Endodermal cell (in vitro differentiated cells): ENCODE measurements around the gene DBNL. TPM values are rescaled to one million over a fixed set of nuclear protein-coding genes. Genes with fewer than 3 reads are reported as not detected.

ENCODE experiments used
- DNase-seq: peaks from one replicate; pipeline ENCODE4 v3.0.0-alpha.2; 2017
- H3K27ac ChIP-seq: 2 replicates; pipeline ENCODE4 v1.5.1; 2013; ENCODE audit warnings: mild to moderate bottlenecking, low read depth, low read length, moderate library complexity
- H3K27me3 ChIP-seq: 2 replicates; pipeline ENCODE4 v1.6.1; 2013; ENCODE audit warnings: mild to moderate bottlenecking, low read length, moderate library complexity; ENCODE audit not compliant: insufficient read depth, control insufficient read depth, poor library complexity, severe bottlenecking
- H3K36me3 ChIP-seq: 2 replicates; pipeline ENCODE4 v1.7.0; 2013; ENCODE audit warnings: mild to moderate bottlenecking, low read length, moderate library complexity; ENCODE audit not compliant: control insufficient read depth, insufficient read depth
- H3K4me1 ChIP-seq: one replicate; pipeline ENCODE4 v1.7.0; 2013; ENCODE audit warnings: low read length; ENCODE audit not compliant: control insufficient read depth, insufficient read depth
- H3K4me3 ChIP-seq: 2 replicates; pipeline ENCODE4 v1.5.1; 2013; ENCODE audit warnings: mild to moderate bottlenecking, low read length, moderate library complexity
- H3K9ac ChIP-seq: 2 replicates; pipeline ENCODE4 v1.6.1; 2013; ENCODE audit warnings: mild to moderate bottlenecking, low read length, moderate library complexity; ENCODE audit not compliant: poor library complexity, severe bottlenecking; ENCODE audit errors: extremely low read depth
- H3K9me3 ChIP-seq: 2 replicates; pipeline ENCODE4 v1.6.1; 2013; ENCODE audit warnings: mild to moderate bottlenecking, low read length, moderate library complexity; ENCODE audit not compliant: control insufficient read depth
- H3K27ac Mint-ChIP-seq: 2 replicates; pipeline ENCODE4 v1.8.0; 2020; ENCODE audit warnings: mixed read lengths
- H3K27me3 Mint-ChIP-seq: 2 replicates; pipeline ENCODE4 v1.8.0; 2021; ENCODE audit warnings: mild to moderate bottlenecking, mixed read lengths; ENCODE audit not compliant: insufficient read depth
- H3K36me3 Mint-ChIP-seq: 2 replicates; pipeline ENCODE4 v1.8.0; 2020; ENCODE audit warnings: low read depth, mixed read lengths
- H3K4me1 Mint-ChIP-seq: 2 replicates; pipeline ENCODE4 v1.8.0; 2020; ENCODE audit warnings: mixed read lengths
- H3K4me3 Mint-ChIP-seq: 2 replicates; pipeline ENCODE4 v1.8.0; 2020; ENCODE audit warnings: mild to moderate bottlenecking, moderate library complexity, mixed read lengths
- H3K9me3 Mint-ChIP-seq: 2 replicates; pipeline ENCODE4 v1.8.0; 2020; ENCODE audit warnings: mild to moderate bottlenecking, mixed read lengths
- WGBS, 2 experiments: methylation state at CpG; one replicate each; pipeline versions ENCODE4 v1.1.5 to v1.1.7; 2013; ENCODE audit warnings: missing lambda C conversion rate in 2 of 2, mixed read lengths in 1 of 2; ENCODE audit not compliant: insufficient coverage in 1 of 2, insufficient read length in 1 of 2; 5-methylcytosine and 5-hydroxymethylcytosine counted together
- total RNA-seq, 2 donors: library from RNA; stranded (reverse); fragmentation: NEBNext Ultra II Directional in 1 of 2; extraction: Animal tissue kit (Norgen Biotek cat#: 25700) in 1 of 2; gene quantifications; 2 replicates in 1 of 2; 3 replicates in 1 of 2; pipeline ENCODE4 v1.2.1, GENCODE V29; 2021
- TF ChIP-seq, protein P1 (sequence below): fragments of 200-600 bp; sonication (generic); conservative IDR thresholded peaks from 2 replicates; pipeline ENCODE4 v1.5.0; 2021; ENCODE audit warnings: antibody characterized with exemption, mild to moderate bottlenecking

Gene DBNL
- total RNA-seq, 2 donors from 2014 or later = 47.0 to 50.9 TPM

- peak overlapping the region; percentile 41 for H3K9ac ChIP-seq
Measured at GRCh38 chr7:44082541-44083207, 38.2 kb downstream of the DBNL start.

GRCh38 chr7:44083796-44084195, 39.3 kb downstream of the DBNL start:
- Mint-ChIP-seq H3K4me3 (peak overlapping the region; percentile 80), H3K27ac (no peak overlapping the region)

More at GRCh38 chr7:44082541-44083207, 38.2 kb downstream of the DBNL start:
- Histone ChIP-seq H3K27me3 (no peaks in the 10 kb centered on the region), H3K4me1 (no peaks in the 10 kb centered on the region), H3K36me3 (peaks cover 18% of the 10 kb centered on the region), H3K9me3 (no peaks in the 10 kb centered on the region), H3K4me3 (peak overlapping the region; percentile 82), H3K27ac (no peak overlapping the region)
- peak; percentile 99 for DNase-seq
- TF ChIP-seq, protein P1, sequence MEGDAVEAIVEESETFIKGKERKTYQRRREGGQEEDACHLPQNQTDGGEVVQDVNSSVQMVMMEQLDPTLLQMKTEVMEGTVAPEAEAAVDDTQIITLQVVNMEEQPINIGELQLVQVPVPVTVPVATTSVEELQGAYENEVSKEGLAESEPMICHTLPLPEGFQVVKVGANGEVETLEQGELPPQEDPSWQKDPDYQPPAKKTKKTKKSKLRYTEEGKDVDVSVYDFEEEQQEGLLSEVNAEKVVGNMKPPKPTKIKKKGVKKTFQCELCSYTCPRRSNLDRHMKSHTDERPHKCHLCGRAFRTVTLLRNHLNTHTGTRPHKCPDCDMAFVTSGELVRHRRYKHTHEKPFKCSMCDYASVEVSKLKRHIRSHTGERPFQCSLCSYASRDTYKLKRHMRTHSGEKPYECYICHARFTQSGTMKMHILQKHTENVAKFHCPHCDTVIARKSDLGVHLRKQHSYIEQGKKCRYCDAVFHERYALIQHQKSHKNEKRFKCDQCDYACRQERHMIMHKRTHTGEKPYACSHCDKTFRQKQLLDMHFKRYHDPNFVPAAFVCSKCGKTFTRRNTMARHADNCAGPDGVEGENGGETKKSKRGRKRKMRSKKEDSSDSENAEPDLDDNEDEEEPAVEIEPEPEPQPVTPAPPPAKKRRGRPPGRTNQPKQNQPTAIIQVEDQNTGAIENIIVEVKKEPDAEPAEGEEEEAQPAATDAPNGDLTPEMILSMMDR = no peak
- Mint-ChIP-seq H3K36me3 (peaks cover 11% of the 10 kb centered on the region), H3K9me3 (no peaks in the 10 kb centered on the region), H3K4me1 (no peaks in the 10 kb centered on the region), H3K4me3 (peak overlapping the region; percentile 80), H3K27me3 (peaks cover 17% of the 10 kb centered on the region), H3K27ac (peak overlapping the region; percentile 58)
- WGBS, 2 experiments = 0 to 1% methylated on average over 13 to 53 of the region's 54 CpGs

DNA sequence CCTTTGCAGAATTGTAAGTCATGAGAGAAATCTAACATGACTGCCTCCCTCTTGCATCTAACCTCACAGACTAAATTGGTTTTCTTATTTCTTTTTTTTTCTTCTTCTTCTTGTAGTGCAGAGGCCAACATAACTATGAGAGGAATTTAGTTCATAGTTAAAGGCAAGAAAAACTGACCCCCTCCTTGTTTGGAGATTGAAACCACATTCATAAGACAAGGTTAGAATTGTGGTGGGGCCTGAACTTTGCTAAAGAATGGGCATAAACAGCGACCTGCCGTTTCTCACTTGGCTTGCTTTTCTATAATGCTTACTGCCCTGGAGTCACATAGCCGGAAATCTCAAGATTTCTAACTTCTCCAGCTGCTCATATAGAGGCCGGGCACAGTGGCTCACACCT, 40.2 kb downstream of the DBNL start:
- H3K9me3 Mint-ChIP-seq = no peaks in the 10 kb centered on the region
- no peak overlapping the region for H3K4me3 Mint-ChIP-seq
- Histone ChIP-seq H3K4me1 (no peaks in the 10 kb centered on the region), H3K4me3 (no peak overlapping the region), H3K36me3 (peaks cover 8% of the 10 kb centered on the region), H3K27me3 (no peaks in the 10 kb centered on the region), H3K27ac (no peak overlapping the region), H3K9me3 (no peaks in the 10 kb centered on the region), H3K9ac (no peak overlapping the region)
- WGBS, 2 experiments = 90 to 100% methylated on average over 4 of the region's 4 CpGs
- no peak for DNase-seq
- TF ChIP-seq, protein P1 = no peak
- no peak overlapping the region for H3K27ac Mint-ChIP-seq
- peaks cover 17% of the 10 kb centered on the region for H3K27me3 Mint-ChIP-seq
- H3K4me1 Mint-ChIP-seq = no peaks in the 10 kb centered on the region
- H3K36me3 Mint-ChIP-seq = peaks cover 3% of the 10 kb centered on the region

More at GRCh38 chr7:44083796-44084195, 39.3 kb downstream of the DBNL start:
- Mint-ChIP-seq H3K9me3 (no peaks in the 10 kb centered on the region), H3K4me1 (no peaks in the 10 kb centered on the region), H3K27me3 (peaks cover 17% of the 10 kb centered on the region), H3K36me3 (peaks cover 3% of the 10 kb centered on the region)
- Histone ChIP-seq H3K4me1 (no peaks in the 10 kb centered on the region), H3K9me3 (no peaks in the 10 kb centered on the region), H3K36me3 (peaks cover 8% of the 10 kb centered on the region), H3K9ac (no peak overlapping the region), H3K27ac (no peak overlapping the region), H3K4me3 (no peak overlapping the region), H3K27me3 (no peaks in the 10 kb centered on the region)
- 94% methylated on average over 2 to 3 of the region's 3 CpGs for WGBS, 2 experiments
- DNase-seq = no peak
- TF ChIP-seq, protein P1 = no peak
